Activated CD8-positive, alpha-beta memory T cell treated with anti-CD3 and anti-CD28 coated beads, Interleukin-2, amount 50 U/mL, for 48 hours (primary cell): Measurements from ENCODE around the gene ACOT9.
"Not testable (repeated sequence)": the region's sequence is repeated elsewhere in the genome, so short reads cannot be mapped to it uniquely, and the experiment has no call there.

Experiments
- DNase-seq: peaks from one replicate; pipeline ENCODE4 v3.0.0-alpha.2; 2020

ACOT9 gene

DNA sequence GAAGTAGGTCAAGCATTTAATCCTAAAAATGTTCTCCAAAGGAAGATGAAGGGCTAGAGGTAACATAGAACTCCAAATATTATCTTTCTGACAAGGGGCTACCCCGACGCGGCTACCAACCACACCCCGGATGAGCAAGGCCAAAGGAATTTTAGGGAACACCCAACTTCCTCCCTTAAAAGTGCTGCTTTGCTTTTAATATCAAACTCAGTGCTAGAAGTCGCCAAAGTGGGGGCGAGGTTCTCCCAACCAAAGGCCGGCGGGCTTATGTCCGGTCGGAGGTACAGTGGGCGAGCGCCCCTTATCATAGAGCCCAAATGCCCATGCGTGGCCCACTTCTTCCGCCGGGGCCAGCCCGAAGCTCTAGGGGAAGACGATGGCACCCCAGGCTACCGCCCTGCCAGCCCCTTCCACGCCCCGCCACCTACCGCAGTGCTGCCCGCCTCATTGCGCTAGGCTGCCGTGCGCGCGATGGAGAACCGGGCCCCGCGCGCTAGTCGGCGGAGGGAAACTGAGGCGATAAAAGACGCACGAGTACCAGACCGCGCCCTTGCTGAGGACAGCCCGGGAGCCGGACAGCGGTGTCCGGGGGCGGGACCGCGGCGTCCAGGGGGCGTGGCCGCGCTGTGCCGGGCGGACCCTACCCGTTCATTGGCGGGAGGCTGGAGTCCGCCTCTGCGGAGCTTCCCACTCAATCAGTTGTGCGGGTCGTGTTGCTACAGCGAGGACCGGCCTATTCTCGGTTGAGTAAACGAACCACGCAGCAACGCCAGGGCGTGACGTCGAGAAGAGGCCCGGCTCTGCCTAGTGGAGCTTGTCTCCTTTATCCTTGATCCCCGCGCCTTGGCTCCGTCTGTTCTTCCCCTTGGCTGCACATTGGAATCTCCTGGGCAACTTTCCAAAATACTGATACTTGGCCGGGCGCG, at the start of gene ACOT9:
TSS of gene ACOT9 (minus strand) at position 580 of the 926 bp plus-strand sequence. CDS start at position 448, 132 bp downstream.
- DNase-seq, result peak; percentile 81

DNA sequence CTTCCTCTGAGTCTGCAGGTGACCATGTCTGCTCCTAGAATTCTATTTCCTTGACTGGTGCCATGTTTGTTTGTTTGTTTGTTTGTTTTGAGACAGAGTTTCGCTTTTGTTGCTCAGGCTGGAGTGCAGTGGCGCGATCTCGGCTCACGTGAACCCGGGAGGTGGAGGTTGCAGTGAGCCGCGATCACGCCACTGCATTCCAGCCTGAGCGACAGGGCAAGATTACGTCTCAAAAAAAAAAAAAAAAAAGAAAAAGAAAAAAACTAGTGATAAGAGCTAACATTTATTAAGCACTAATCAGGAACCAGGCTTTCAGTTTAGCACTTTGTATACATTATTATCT, 47.0 kb upstream of the ACOT9 start:
- no peak for DNase-seq

GRCh38 chrX:23789386-23790154, 46.5 kb upstream of the ACOT9 start:
- DNase-seq, result no peak

DNA sequence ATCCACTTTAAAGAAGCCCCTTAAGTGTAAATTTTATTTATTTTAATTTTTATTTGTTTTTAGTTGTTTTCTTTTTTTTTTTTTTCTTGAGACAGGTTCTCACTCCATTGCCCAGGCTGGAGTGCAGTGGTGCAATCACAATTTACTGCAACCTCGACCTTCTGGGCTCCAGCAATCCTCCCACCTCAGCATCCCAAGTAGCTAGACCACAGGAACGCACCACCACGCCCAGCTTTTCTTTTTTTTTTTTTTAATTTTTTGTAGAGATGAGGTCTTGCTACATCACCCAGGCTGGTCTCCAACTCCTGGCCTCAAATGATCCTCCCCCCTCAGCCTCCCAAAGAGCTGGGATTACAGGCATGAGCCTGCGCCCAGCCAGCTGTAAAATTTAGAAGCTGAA, 45.9 kb upstream of the ACOT9 start:
- DNase-seq, result no peak

DNA sequence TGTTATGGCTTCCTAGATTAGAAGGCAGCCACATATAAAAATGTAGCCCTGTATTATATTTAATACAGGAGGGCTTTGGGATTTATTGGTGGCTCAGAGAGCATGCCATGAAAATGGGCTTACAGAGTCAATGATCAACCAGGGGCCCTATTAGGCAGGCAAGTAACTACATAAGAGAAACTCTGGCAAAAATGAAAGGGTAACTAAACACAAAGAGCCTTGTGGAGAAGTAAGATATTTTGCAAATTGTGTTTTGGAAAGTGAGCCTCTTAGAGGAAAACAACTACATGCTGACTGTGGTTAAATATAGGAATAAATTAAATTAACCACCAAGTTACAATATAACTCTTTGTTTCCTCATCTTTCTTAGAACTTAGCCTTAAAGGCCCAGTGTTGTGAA, 45.4 kb upstream of the ACOT9 start:
- no peak for DNase-seq

DNA sequence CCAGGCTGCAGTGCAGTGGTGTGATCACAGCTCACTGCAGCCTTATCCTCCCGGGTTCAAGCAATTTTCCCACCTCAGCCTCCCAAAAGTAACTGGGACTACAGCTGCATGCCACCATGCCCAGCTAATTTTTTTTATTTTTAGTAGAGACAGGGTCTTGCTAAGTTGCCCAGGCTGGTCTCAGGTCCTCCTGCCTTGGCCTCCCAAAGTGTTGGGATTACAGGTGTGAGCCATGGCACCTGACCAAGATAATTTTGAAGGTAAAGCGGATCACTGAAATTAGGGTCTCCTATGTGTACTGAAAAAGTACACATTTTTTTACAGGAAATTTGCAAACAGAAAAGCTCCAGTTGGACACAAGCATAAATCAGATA, 44.7 kb upstream of the ACOT9 start:
- no peak for DNase-seq

GRCh38 chrX:23786268-23786815, 43.3 kb upstream of the ACOT9 start:
- DNase-seq, result no peak

GRCh38 chrX:23785580-23785979, 42.5 kb upstream of the ACOT9 start:
- DNase-seq, result no peak

DNA sequence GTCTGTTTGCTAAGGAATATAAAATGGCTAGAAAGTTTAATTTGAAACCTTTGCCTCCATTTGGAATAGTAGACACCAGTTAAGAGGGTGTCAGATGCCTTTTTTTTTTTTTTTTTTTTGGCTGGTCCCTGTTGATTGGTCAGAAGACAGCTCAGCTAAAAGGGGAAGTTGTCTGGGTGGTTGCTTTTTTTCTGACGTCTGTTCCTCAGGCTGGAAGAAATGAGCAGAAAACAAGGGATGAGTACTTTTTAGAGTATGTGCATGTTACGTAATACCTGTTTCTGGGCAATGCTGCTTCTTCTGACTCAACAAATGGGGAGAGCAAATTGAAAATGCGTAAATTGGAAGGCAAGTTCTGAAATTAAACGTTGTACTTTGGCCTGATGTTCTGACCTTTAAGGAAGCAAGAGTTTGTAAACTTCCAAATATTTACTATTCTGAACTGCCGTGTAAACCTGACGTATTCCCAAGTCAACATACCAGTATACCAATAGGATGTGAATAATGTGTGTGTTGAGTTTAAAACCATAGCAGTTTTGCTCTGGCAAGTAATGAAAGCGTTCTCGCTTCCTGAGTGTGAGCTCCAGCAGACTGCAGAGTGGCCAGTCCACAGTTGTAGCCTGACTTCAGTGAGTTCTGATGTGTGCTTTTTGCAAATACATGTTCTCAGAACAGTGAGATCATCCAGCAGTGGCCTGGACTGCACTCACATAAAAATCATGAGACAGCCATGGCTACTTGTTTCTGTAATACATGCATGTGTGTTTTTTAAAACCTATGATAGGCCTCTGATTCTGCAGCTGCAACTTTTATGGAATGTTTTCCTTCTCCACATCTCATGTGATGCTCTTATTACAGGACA, 41.6 kb upstream of the ACOT9 start:
- no peak for DNase-seq

DNA sequence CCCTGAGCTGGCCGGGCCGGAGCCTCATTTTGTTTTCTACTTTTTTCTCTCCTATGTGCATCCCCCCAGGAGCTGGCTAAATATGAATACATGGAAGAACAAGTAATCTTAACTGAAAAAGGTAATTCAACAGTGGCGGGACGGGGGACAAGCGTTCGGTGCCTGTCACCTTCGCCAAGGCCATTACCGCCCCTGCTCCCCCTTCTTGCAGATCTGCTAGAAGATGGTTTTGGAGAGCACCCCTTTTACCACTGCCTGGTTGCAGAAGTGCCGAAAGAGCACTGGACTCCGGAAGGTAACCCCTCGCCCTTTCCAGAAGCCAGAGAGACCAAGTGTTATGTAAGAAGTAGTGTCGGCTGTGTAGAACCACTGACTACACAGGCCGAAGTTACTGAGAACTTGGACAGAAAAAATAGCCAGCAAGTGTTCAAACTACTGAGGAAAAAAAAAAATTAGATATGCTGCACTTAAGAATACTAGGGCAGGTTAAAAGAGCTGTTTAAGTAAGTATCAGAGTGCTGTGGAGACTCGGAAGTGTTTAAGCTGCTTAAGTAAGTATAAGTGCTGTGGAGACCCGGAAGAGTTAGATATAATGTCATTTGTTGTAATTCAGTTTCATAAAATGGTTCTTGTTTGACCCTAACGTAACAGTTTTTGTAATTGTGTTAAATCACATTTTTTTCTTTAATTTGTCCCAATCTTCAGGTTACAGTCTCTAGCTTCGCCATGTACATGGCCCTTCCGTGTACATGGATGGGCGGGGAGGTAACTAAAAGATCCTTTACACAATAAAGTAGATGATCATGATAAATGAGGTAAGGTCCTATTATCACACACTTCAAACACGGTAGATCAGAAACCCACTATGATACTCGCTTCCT, 40.8 kb upstream of the ACOT9 start:
- DNase-seq, result no peak

DNA sequence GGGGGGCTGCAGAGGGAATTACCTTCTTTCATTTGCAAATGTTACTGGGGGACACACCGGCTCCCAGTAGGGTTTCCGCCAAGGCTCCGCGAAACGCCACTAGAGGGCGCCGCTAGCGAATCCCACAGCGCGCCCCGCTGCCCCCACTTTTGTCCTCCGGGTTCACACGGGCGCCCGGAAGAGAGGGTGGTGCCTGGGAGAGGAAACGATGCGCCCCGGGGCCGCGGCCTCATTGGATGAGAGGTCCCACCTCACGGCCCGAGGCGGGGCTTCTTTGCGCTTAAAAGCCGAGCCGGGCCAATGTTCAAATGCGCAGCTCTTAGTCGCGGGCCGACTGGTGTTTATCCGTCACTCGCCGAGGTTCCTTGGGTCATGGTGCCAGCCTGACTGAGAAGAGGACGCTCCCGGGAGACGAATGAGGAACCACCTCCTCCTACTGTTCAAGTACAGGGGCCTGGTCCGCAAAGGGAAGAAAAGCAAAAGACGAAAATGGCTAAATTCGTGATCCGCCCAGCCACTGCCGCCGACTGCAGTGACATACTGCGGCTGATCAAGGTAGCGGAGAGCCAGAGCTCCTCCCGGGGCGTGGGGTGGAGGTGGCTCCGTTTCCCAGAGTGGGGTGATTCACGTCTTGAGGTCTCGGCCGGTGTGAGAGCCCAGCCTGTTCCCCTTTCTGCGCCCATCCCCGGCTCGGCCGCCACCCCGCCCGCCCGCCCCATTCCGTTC, 40.0 kb upstream of the ACOT9 start, which contains the start of gene SAT1:
TSS of gene SAT1 (plus strand) at position 311 of the 726 bp plus-strand sequence. CDS start at position 490, 179 bp downstream.
- DNase-seq, result peak; percentile 94

DNA sequence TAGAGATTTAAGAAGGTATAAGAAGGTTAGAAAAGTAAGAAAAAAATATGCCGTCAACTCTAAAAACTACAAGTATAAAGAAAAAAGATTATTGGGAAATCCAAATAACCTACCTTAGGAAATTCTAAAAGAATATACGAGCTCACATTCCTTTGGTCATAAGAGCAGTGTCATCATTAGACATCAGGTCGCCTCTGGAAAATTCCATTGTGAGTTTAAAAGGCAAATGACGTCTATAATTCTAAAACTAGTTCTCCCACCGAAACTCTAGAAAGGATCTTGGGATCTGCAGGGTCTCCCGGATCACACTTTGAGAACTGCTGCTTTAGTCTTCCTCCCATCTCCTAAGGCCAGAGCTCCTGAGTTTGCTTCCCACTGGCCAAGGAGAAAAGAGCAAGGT, 39.4 kb upstream of the ACOT9 start:
- no peak for DNase-seq

- DNase-seq, result no peak
Measured at GRCh38 chrX:23779025-23779424, 35.9 kb upstream of the ACOT9 start.

DNA sequence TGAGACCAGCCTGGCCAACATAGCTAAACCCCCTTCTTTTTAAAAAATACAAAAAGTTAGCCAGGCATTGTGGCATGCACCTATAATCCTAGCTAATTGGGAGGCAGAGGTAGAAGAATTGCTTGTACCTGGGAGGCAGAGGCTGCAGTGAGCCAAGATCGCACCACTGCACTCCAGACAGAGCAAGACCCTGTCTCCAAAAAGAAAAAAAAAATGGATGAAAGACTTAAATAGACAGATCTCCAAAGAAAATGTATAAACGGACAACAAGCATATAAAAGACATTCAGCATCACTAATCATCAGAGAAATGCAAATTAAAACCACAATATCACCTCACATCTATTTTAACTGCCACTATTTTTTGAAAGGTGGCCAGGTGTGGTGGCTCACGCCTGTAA, 33.3 kb upstream of the ACOT9 start:
- DNase-seq, result no peak

DNA sequence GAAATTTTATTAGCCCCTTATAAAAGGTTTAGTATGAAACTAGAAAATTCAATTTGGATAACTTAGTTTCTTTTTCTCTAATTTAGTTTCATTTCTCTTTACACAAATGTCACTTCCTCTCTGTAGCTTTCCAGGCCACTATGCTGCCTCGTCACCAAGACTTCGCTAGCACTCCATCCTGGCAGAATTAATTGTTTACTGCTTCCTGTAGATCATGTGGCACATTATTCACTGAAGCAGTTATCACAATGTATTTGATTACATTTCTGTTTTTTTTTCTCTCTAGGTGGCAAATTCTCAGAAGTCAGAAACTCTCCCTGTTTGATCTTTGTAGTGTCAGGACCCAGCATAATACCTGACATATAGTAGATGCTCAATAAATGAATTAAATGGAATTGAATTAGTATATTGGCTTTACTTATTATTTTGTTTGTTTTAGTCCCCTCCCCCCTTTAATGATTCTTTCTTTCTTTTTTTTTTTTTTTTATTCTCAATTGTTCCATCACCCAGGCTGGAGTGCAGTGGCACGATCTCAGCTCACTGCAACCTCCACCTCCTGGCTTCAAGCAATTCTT, 30.6 kb upstream of the ACOT9 start:
- no peak for DNase-seq

DNA sequence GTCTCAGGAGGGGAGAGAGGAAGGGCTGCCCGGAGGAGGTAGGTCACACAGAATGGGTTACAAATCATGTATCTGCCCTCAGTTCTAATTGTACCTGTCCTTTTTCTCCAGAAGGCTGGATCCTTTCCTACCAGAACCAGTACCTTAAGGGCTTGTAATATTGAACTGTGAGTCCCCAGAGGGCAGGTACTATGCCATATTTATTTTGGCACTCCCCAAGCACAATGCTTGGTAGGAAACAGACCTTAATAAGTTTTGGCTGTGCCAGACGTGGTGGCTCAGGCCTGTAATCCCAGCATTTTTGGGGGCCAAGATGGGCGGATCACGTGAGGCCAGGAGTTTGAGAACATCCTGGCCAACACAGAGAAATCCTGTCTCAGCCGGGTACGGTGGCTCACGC, 28.0 kb upstream of the ACOT9 start:
- not testable (repeated sequence) for DNase-seq

DNA sequence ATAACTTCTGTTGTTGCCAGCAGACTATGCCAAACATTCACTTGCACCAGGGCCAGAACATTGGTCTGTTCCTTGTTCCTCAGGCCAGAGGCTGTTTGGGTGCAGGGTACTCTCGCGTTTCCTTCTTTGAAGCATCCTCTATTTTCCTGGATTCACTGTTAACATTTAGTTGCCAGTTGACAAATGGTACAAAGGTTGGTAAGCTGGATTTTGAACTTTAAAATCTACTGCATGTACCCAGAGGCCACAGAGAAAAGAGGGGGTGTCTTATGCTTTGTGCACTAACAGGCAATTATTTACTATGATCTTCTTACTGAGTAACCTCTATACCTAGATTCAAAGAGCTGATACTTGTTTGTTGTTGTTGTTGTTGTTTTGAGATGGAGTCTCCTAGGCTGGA, 27.1 kb upstream of the ACOT9 start:
- DNase-seq, result no peak

DNA sequence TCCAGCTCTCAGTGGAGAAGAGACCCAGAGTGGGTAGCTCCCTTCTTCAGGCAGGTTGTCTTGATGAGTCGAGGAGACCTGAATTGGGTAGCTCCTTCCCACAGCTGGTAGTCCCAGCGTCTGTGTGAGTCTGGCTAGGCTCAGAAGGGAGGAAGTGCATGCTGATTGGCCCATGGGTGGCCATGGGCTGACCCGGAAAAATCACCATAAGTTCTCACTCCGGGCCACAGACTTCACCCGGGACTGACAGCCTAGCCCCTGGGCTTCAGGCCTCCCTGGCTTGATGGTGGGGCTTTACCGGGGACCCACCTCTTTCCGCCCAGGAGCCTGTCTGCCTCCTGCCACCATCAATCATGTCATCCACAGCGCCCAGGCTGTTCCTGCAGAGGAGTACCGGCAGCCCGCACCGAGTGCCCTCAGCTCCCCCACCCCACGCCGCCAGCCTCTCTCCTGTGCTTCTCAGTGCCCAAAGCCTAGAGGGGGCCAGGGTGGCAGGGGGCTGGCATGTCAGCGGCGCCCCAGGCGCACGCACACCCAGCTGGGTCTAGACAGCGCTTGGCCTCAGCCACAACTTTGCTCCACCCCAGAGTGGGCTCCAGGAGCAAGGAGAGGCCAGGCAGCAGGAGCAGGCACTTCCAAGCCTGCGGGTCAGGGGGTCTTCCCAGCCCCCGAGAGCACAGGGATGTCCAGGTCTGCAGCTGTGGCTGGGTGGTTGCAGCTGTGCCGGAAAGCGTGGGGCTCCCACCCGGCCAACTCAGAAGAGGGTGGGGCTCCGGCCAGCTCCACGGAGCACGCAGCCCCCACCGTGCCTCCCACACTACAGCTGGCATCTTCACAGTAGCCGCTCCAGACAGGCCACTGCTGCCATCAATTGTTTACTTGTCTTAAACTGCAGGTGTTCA, 23.8 kb upstream of the ACOT9 start:
- DNase-seq, result no peak

DNA sequence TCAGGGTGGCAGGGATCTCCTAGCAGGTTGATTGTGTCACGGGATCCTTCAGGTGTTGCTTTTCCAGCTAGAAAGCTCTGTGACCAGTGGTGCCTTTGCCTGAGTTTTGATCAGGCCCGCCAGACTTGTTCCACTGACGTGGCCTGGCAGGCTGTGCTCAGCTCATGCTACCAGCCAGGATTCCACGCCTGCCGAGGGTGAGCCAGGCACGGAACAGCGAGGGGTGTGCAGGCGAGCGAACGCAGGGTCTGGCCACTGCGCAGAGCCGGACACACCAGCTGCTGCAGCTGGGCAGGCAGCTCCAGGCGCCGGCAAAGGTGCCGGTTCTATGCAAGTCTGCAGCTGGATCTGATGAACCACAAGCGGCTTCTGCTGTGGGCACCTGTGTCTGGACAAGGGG, 22.8 kb upstream of the ACOT9 start:
- DNase-seq, result no peak

DNA sequence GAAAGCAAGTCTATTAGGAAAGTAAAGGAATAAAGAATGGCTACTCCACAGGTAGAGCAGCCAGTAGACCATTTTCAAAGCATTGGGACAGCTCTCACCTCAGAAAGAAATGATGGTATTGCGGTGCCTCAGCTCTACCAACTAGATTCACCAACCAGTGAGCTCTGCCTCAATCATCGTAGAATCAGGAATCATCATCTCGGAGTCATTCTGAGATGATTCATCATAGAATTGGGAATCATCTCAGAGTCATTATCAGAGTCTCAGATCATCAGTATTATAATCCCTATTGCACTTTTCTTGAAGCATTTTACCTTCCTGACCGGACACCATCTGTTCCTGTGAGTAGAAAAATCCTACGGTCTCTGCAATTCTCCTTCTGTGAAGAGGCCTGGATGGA, 22.4 kb upstream of the ACOT9 start:
- no peak for DNase-seq
